Omental fat pad (tissue), 4 donors: ENCODE results near the gene LSS. TPM values are rescaled to one million over a fixed set of nuclear protein-coding genes. Genes with fewer than 3 reads are reported as not detected.
"Not testable (repeated sequence)": the region's sequence is repeated elsewhere in the genome, so short reads cannot be mapped to it uniquely, and the experiment has no call there.

ENCODE experiments used
- ATAC-seq: fragments of 150-250 bp; one replicate; pipeline ENCODE4 v1.9.1; 2016; ENCODE audit warnings: mild to moderate bottlenecking, moderate library complexity; ENCODE audit not compliant: low FRiP score
- DNase-seq: peaks from one replicate; pipeline ENCODE4 v3.0.0-alpha.2; 2019; ENCODE audit warnings: low spot score
- total RNA-seq, 4 donors: library from RNA; depleted of rRNA; stranded (reverse); fragments of >200 nt; gene quantifications; one replicate each; pipeline ENCODE4 v1.1.0, GENCODE V29; 2016
- TF ChIP-seq, protein P1 (sequence below), 3 donors: fragments of 450-650 bp; IDR thresholded peaks; one replicate each; pipeline ENCODE4 v1.5.1; 2016 to 2017; ENCODE audit warnings: antibody characterized with exemption in 3 of 3, mild to moderate bottlenecking in 3 of 3, moderate library complexity in 2 of 3

LSS gene
- total RNA-seq, 4 donors from 2014 or later = 94.8 to 122 (median 108) TPM

DNA sequence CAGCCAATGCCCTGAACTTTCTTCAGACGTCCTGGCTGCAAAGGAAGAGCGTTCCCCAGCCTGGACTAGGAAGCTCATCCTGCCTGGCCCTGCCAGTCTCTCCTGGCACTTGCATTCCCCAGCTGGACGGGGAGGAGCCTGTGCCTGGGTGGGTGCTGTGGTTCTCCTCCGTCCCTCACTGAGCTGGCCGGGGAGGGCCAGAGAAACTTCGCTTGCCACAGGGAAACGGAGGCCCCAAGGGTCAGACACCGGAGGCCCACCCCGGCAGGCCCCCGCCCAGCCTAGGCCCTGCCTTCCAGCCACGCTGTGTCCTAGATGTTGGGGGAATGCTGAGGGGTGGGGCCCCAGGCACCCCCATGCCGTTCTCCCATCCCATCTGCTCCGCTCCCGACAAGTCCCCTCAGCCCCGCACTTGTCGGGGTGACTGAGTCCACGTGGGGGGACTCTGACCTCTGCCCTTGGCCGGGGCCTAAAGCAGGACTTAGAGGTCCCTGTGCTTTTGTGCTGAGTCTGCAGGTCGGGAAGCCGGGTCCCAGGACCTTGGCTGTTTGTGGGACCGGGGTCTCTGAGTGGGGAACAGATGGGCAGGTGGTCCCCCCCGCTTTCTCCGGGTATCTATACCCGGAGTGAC is 78.0 kb downstream of the LSS start:
- ATAC-seq (no peak), DNase-seq (no peak)
- TF ChIP-seq, protein P1, sequence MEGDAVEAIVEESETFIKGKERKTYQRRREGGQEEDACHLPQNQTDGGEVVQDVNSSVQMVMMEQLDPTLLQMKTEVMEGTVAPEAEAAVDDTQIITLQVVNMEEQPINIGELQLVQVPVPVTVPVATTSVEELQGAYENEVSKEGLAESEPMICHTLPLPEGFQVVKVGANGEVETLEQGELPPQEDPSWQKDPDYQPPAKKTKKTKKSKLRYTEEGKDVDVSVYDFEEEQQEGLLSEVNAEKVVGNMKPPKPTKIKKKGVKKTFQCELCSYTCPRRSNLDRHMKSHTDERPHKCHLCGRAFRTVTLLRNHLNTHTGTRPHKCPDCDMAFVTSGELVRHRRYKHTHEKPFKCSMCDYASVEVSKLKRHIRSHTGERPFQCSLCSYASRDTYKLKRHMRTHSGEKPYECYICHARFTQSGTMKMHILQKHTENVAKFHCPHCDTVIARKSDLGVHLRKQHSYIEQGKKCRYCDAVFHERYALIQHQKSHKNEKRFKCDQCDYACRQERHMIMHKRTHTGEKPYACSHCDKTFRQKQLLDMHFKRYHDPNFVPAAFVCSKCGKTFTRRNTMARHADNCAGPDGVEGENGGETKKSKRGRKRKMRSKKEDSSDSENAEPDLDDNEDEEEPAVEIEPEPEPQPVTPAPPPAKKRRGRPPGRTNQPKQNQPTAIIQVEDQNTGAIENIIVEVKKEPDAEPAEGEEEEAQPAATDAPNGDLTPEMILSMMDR (IDR thresholded peaks at IDR 0.05) = no peak

DNA sequence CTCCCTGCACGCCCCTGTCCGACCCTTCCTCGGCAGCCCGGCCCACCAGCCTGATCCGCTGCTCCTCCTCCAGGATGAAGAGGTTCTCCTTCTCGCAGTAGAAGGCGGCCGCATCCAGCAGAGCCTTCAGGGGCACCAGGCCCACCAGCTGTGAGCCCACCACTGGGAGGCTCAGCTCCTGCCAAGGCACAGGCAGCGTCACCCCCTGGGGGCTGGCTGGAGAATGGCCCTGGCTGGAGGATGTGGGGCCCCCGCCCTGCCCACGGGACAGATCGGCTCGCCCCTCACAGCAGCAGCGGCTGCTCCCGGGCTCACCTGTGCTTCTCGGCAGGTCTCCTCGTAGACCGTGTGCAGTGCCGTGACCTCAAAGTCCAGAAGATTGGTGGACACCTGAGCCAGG is 78.5 kb downstream of the LSS start:
- no peak for ATAC-seq
- no peak for DNase-seq

DNA sequence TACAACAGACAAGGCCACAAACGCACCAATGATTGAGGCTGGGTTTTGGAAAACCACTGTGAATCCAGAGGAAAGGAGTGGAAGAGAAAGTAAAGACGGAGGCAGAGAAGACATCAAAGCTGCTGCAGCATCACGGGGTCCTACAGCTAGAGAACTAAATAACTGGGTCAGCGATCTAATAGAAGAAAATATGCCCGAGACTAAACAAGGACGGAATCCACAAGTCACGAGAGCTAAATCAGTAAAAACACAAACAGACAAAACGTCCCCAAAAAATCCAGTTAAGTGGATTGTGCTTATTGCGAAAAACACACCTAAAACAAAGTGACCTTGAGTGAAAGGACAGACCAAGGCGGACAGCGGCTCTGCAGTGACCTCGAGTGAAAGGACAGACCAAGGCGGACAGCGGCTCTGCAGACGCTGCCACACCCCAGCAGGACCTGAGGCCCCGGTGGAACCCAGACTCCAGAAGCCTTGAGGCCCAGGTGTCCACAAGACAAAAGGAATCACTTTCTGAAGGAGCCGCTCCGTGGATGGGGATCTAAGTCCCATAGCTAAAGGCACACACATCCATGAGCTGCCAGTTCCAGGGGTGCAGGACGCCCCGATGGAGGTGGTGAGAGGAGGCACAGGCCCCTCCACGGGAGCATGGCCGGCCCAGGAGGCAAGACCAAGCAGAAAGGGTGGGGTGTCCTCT is 79.2 kb downstream of the LSS start:
- DNase-seq (no peak), ATAC-seq (no peak)
- TF ChIP-seq, protein P1 (IDR thresholded peaks at IDR 0.05) = no peak

More for the DNA sequence above, 78.5 kb downstream of the LSS start:
- TF ChIP-seq, protein P1 (IDR thresholded peaks at IDR 0.05) = no peak

DNA sequence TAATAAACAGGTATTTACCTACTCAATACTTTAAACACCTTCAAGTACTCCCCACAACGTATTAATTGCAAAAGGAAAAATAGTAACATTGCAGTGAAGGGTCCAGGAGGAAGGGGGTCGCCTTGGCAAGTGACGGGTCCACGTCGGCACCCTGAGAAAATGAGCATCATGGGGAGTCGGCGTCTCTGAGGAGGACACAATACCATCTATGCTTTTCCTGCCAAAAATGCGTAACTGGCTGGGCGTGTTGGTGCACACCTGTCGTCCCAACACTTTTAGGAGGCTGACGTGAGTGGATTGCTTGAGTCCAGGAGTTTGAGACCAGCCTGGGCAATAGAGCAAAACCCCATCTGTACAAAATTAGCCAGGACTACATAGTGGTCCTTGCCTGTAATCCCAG is 80.5 kb downstream of the LSS start:
- TF ChIP-seq, protein P1 (IDR thresholded peaks at IDR 0.05) = no peak
- ATAC-seq (no peak), DNase-seq (no peak)

DNA sequence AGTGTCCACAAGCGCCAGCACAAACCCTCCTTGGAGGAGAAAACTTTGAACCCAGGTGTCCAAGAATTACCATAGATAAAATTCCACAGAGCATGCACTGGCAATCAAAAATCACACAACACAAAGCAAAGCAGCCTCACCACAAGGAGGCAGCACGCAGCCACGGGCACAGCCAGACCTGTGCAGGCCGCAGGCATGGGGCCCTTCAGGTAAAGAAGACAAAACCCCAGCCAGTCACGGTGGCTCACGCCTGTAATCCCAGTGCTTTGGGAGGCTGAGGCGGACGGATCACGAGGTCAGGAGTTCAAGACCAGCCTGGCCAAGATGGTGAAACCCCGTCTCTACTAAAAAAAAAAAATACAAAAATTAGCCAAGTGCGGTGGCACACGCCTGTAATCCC is 81.1 kb downstream of the LSS start:
- DNase-seq = not testable (repeated sequence)

DNA sequence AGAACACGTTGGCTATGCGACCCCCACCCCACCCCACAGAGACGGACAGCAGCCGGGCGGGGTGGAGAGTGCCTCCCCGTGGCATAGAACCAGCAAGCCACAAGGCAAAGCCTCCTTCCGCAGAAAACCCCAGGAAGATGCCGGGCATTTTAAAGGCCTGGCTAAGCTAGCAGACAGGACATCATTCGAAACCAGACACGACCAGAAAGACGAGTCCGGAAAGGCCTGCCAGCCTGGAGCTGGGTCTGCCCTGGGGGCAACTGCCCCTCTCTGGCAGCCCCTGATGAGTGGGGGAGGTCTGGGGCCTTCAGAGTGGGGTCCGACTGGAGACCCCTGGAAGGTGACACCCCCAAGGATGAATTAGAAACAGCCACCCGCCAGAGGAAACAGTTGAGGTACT is 81.7 kb downstream of the LSS start:
- ATAC-seq (no peak), DNase-seq (no peak)
- TF ChIP-seq, protein P1 (IDR thresholded peaks at IDR 0.05) = no peak

More for the DNA sequence above, 81.1 kb downstream of the LSS start:
- ATAC-seq = not testable (repeated sequence)

DNA sequence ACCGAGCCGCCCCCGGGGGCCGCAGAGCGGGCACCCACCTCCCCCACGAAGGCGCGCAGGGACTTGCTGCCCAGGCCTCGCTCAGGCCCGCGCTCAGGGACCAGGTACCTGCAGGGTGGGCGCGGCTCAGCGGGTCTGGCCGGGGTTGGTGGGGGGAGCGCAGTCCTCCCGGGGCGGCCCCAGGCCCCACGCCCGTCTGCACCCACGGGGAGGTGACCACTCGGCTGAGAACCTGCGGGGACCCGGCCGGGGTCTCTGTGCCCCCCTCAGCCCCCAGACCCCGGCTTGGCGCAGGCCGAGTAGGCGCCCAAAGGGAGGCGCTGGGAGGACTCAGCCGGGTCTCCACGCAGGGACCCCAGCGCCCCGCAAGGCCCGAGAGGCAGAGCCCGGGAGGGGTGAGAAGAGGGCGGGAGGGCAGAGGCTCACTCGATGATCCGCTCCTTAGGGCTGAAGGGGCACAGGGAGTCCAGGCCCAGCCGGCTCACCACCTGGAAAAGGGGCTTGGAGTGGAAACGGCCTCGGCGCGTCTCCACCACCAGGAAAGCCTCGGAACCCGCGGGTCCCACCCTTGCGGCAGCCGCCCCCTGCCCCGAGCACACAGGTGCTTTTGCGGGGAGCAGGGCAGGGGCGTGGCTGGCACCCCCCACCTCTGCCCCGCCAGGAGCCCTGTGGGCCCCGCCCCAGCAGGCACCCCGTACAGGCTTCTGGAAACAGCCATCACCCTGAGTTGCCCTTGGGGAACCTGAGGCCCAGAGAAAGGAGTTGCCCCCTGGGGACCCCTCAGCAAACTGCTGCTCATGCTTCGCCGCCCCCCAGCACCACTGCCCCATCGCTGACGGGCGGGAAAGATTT is 82.5 kb downstream of the LSS start:
- ATAC-seq (no peak), DNase-seq (no peak)

More for the DNA sequence above, 82.5 kb downstream of the LSS start:
- TF ChIP-seq, protein P1 (IDR thresholded peaks at IDR 0.05) = no peak
